Skeletal muscle tissue (tissue), 4 donors: Measurements from ENCODE around the gene VAV3. TPM values are rescaled to one million over a fixed set of nuclear protein-coding genes. Genes with fewer than 3 reads are reported as not detected.

Experiments used
- H3K27ac ChIP-seq: one replicate; pipeline ENCODE4 v1.7.0; 2013; ENCODE audit warnings: mild to moderate bottlenecking, low read depth, low read length, inconsistent platforms
- H3K27me3 ChIP-seq, 3 donors: one replicate each; pipeline ENCODE4 v1.7.0; 2013; ENCODE audit warnings: low read length in 3 of 3; ENCODE audit not compliant: control insufficient read depth in 3 of 3, insufficient read depth in 3 of 3
- H3K36me3 ChIP-seq, 3 donors: one replicate each; pipeline ENCODE4 v1.7.0; 2013; ENCODE audit warnings: low read length in 3 of 3; ENCODE audit not compliant: control insufficient read depth in 3 of 3, insufficient read depth in 3 of 3
- H3K4me1 ChIP-seq, 3 donors: one replicate each; pipeline ENCODE4 v1.7.0; 2013; ENCODE audit warnings: low read length in 3 of 3, mild to moderate bottlenecking in 3 of 3; ENCODE audit not compliant: control insufficient read depth in 3 of 3, insufficient read depth in 3 of 3
- H3K4me3 ChIP-seq, 3 donors: one replicate each; pipeline ENCODE4 v1.7.0; 2013; ENCODE audit warnings: low read length in 3 of 3
- H3K9ac ChIP-seq, 3 donors: one replicate each; pipeline ENCODE4 v1.7.0; 2013; ENCODE audit warnings: low read length in 3 of 3, mild to moderate bottlenecking in 3 of 3, moderate library complexity in 2 of 3, low read depth in 1 of 3
- H3K9me3 ChIP-seq, 3 donors: one replicate each; pipeline ENCODE4 v1.7.0; 2013; ENCODE audit warnings: low read length in 3 of 3; ENCODE audit not compliant: control insufficient read depth in 3 of 3
- total RNA-seq: library from RNA; depleted of rRNA; stranded (reverse); fragments of >200 nt; gene quantifications from one replicate; pipeline ENCODE4 v1.2.3, GENCODE V29; 2014
- donor health status: Osteomylitis.

Gene VAV3
- total RNA-seq, 1 donor from 2014 or later, result 11.0 TPM

- Histone ChIP-seq H3K27me3 (no peaks in the 10 kb centered on the region), H3K9ac (no peak overlapping the region), H3K4me3 (no peak overlapping the region), H3K27ac (no peak overlapping the region), H3K9me3 (no peaks in the 10 kb centered on the region), H3K36me3 (no peaks in the 10 kb centered on the region), H3K4me1 (peaks cover 0 to 8% (median 4%) of the 10 kb centered on the region in 3 donors)
Observed at GRCh38 chr1:107940017-107940577, 24.9 kb downstream of the VAV3 start.

GRCh38 chr1:107939256-107939655 is 25.7 kb downstream of the VAV3 start:
- no peak overlapping the region for H3K9ac ChIP-seq
- H3K4me1 ChIP-seq, result peaks cover 0 to 8% (median 4%) of the 10 kb centered on the region in 3 donors
- no peaks in the 10 kb centered on the region for H3K9me3 ChIP-seq
- H3K4me3 ChIP-seq, result no peak overlapping the region
- no peaks in the 10 kb centered on the region for H3K27me3 ChIP-seq
- H3K36me3 ChIP-seq, result no peaks in the 10 kb centered on the region
- H3K27ac ChIP-seq, result no peak overlapping the region

- no peak overlapping the region for H3K27ac ChIP-seq
- H3K9ac ChIP-seq, result no peak overlapping the region
- H3K36me3 ChIP-seq, result no peaks in the 10 kb centered on the region
- H3K4me3 ChIP-seq, result no peak overlapping the region
- H3K4me1 ChIP-seq, result peaks cover 0 to 8% (median 4%) of the 10 kb centered on the region in 3 donors
- H3K9me3 ChIP-seq, result no peaks in the 10 kb centered on the region
- no peaks in the 10 kb centered on the region for H3K27me3 ChIP-seq
Observed at GRCh38 chr1:107936498-107937481, 28.2 kb downstream of the VAV3 start.

DNA sequence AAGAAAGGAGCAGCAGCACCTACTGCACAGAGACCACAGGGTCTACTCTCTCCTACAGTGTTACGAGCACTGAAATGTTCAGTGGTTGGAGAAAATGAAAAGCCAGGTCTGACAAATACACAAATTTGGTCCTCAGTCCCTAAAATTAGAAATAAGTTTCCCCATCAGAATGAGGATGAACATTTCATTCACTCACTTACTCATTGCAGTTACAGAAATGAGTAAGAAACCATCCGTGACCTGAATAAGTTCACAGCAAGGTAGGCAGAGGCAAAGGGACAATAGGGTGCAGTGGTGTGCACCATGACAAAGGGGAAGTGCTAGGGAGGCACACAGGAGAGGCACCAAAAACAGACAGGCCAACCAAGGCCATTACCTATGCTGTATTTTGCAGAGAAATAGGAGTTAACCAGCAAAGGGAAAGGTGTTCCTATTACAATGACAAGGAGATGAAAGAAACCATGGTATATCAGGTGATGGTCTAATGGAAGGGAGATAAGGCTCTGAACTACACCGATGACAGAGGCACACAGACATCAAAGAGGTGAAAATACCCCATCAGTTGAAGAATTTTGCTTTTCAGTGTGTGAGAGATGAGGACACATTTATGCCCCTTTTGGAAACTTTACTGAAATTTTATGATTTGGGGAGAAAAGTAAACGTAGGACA is 29.4 kb downstream of the VAV3 start:
- H3K4me1 ChIP-seq, result peaks cover 0 to 8% (median 4%) of the 10 kb centered on the region in 3 donors
- no peak overlapping the region for H3K27ac ChIP-seq
- H3K27me3 ChIP-seq, result no peaks in the 10 kb centered on the region
- H3K4me3 ChIP-seq, result no peak overlapping the region
- H3K36me3 ChIP-seq, result no peaks in the 10 kb centered on the region
- no peak overlapping the region for H3K9ac ChIP-seq
- H3K9me3 ChIP-seq, result no peaks in the 10 kb centered on the region

GRCh38 chr1:107934578-107934977 is 30.4 kb downstream of the VAV3 start:
- Histone ChIP-seq H3K9ac (no peak overlapping the region), H3K9me3 (no peaks in the 10 kb centered on the region), H3K27ac (no peak overlapping the region), H3K36me3 (no peaks in the 10 kb centered on the region), H3K27me3 (no peaks in the 10 kb centered on the region), H3K4me3 (no peak overlapping the region), H3K4me1 (peaks cover 0 to 8% (median 4%) of the 10 kb centered on the region in 3 donors)

DNA sequence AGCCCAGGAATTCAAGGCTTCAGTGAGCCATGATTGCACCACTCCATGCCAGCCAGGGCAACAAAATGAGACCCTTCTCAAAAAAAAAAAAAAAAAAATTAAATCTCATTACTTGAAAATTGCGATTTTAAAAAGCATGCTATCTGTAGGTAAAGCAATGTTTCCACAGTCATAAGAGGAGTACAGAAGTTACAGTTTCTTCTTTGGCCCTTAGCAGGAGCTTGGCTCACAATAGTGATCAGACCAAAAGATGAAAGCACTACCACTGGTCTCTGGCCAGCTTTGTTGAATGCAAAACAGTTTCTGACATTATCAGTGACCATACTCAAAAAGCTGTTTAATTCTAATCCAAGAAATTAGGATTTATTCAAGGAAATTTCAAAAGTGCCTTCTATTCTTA is 31.2 kb downstream of the VAV3 start:
- H3K4me1 ChIP-seq, result peaks cover 0 to 8% (median 4%) of the 10 kb centered on the region in 3 donors

GRCh38 chr1:107930292-107930691 is 34.7 kb downstream of the VAV3 start:
- H3K4me3 ChIP-seq, result no peak overlapping the region
- H3K9ac ChIP-seq, result no peak overlapping the region
- H3K4me1 ChIP-seq, result no peaks in the 10 kb centered on the region
- H3K27me3 ChIP-seq, result no peaks in the 10 kb centered on the region
- no peak overlapping the region for H3K27ac ChIP-seq
- H3K36me3 ChIP-seq, result no peaks in the 10 kb centered on the region
- H3K9me3 ChIP-seq, result no peaks in the 10 kb centered on the region

More for the DNA sequence above, 31.2 kb downstream of the VAV3 start:
- H3K9me3 ChIP-seq, result no peaks in the 10 kb centered on the region
- H3K9ac ChIP-seq, result no peak overlapping the region
- no peaks in the 10 kb centered on the region for H3K36me3 ChIP-seq
- H3K4me3 ChIP-seq, result no peak overlapping the region
- H3K27me3 ChIP-seq, result no peaks in the 10 kb centered on the region
- no peak overlapping the region for H3K27ac ChIP-seq

- no peak overlapping the region for H3K9ac ChIP-seq
- no peaks in the 10 kb centered on the region for H3K27me3 ChIP-seq
- H3K36me3 ChIP-seq, result no peaks in the 10 kb centered on the region
- H3K27ac ChIP-seq, result no peak overlapping the region
- H3K4me3 ChIP-seq, result no peak overlapping the region
- H3K4me1 ChIP-seq, result no peaks in the 10 kb centered on the region
- no peaks in the 10 kb centered on the region for H3K9me3 ChIP-seq
Observed at GRCh38 chr1:107927820-107928219, 37.2 kb downstream of the VAV3 start.

- H3K9ac ChIP-seq, result no peak overlapping the region
- H3K27me3 ChIP-seq, result no peaks in the 10 kb centered on the region
- H3K4me3 ChIP-seq, result no peak overlapping the region
- H3K4me1 ChIP-seq, result no peaks in the 10 kb centered on the region
- H3K27ac ChIP-seq, result no peak overlapping the region
- no peaks in the 10 kb centered on the region for H3K36me3 ChIP-seq
- no peaks in the 10 kb centered on the region for H3K9me3 ChIP-seq
Observed at GRCh38 chr1:107926436-107927080, 38.4 kb downstream of the VAV3 start.
